ENCODE data around the gene SASH1. TPM values are rescaled to one million over a fixed set of nuclear protein-coding genes. Genes with fewer than 3 reads are reported as not detected.

Gene SASH1
- total RNA-seq, 1 experiment from 2014 or later: 33.2 TPM

DNA sequence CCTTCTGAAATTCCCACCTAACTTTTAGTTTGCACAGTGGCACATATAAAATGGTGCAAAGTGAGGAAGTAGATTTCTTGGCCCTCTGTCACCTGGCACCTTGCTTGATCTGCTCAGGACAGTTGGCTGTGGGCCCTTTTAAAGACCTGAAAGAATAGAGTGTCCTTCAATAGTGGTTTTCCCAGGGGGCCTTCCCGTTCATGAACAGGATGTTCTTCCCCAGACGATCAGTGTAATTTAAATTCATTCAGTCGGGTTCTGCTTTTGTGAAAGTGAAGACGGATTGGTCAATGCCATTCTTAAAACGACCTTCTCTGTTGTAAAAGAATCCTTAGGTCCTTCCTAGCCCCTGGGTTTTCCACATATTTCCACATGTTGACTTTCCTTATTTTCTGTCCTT lies 178.5 kb downstream of the SASH1 start:
- Histone ChIP-seq H3K23me2 (ENCODE audit: insufficient read length, low read depth, low read length, poor library complexity, severe bottlenecking) (no peaks in the 10 kb centered on the region), H2AK5ac (ENCODE audit: insufficient read length, low read length) (no peak overlapping the region), H4K8ac (replicated peaks; ENCODE audit: insufficient read length, low read depth, low read length) (no peak overlapping the region), H3K18ac (ENCODE audit: insufficient read length, low read depth, low read length) (no peak overlapping the region), H3K27me3 (ENCODE audit: insufficient read depth, low read length) (no peaks in the 10 kb centered on the region), H3K23ac (ENCODE audit: insufficient read length, low read depth, low read length) (no peak overlapping the region), H3K4ac (ENCODE audit: low read depth, low read length) (no peak overlapping the region), H2BK12ac (ENCODE audit: insufficient read length, low read depth, low read length) (no peak overlapping the region), H4K20me1 (ENCODE audit: control insufficient read depth, insufficient read depth, insufficient read length) (no peaks in the 10 kb centered on the region), H3K9ac (ENCODE audit: extremely low read depth, insufficient read length, low read length) (no peak overlapping the region), H3K9me3 (ENCODE audit: control insufficient read depth, low read depth, low read length) (no peaks in the 10 kb centered on the region), H3T11ph (ENCODE audit: low read length) (no peak overlapping the region), H3K56ac (ENCODE audit: insufficient read length, low read depth, low read length) (no peak overlapping the region), H4K5ac (ENCODE audit: insufficient read length, low read depth, low read length) (no peak overlapping the region), H2BK15ac (ENCODE audit: low read depth, low read length) (no peak overlapping the region), H2BK120ac (ENCODE audit: low read depth, low read length, poor library complexity, severe bottlenecking) (no peak overlapping the region), H2AFZ (ENCODE audit: low read length) (no peak overlapping the region), H4K91ac (ENCODE audit: insufficient read length, low read depth, low read length) (no peak overlapping the region), H2BK20ac (ENCODE audit: low read depth, low read length, poor library complexity, severe bottlenecking) (no peak overlapping the region), H3K79me1 (ENCODE audit: insufficient read depth, low read depth, low read length, poor library complexity, severe bottlenecking) (no peaks in the 10 kb centered on the region), H2BK5ac (ENCODE audit: insufficient read length, low read length) (no peak overlapping the region), H3K4me1 (ENCODE audit: insufficient read depth, low read length) (peaks cover 8% of the 10 kb centered on the region; the same call in 1 of the 2 replicates), H3K14ac (ENCODE audit: insufficient read depth, low read length) (no peak overlapping the region), H3K79me2 (ENCODE audit: insufficient read depth, low read length) (no peaks in the 10 kb centered on the region), H3K27ac (ENCODE audit: insufficient read length, low read depth, low read length) (no peak overlapping the region), H3K4me2 (ENCODE audit: insufficient read depth, insufficient read length, low read length) (no peak overlapping the region)
- TF ChIP-seq, protein P1, sequence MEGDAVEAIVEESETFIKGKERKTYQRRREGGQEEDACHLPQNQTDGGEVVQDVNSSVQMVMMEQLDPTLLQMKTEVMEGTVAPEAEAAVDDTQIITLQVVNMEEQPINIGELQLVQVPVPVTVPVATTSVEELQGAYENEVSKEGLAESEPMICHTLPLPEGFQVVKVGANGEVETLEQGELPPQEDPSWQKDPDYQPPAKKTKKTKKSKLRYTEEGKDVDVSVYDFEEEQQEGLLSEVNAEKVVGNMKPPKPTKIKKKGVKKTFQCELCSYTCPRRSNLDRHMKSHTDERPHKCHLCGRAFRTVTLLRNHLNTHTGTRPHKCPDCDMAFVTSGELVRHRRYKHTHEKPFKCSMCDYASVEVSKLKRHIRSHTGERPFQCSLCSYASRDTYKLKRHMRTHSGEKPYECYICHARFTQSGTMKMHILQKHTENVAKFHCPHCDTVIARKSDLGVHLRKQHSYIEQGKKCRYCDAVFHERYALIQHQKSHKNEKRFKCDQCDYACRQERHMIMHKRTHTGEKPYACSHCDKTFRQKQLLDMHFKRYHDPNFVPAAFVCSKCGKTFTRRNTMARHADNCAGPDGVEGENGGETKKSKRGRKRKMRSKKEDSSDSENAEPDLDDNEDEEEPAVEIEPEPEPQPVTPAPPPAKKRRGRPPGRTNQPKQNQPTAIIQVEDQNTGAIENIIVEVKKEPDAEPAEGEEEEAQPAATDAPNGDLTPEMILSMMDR (conservative IDR thresholded peaks at IDR 0.05): no peak
- whole genome bisulfite sequencing (ENCODE audit: extremely low coverage, insufficient read length, low lambda C conversion rate): no CpG with 5 or more reads among the region's 5 CpGs
- no peak overlapping the region for H3K4me3 Mint-ChIP-seq
- H3K27me3 Mint-ChIP-seq (ENCODE audit: low read depth): no peaks in the 10 kb centered on the region
- peak overlapping the region in 2 of 3 experiments; percentile 9 to 19; a peak in 2 of 7 replicates for H3K27ac Mint-ChIP-seq
- DNase-seq: no peak
- H3K9me3 Mint-ChIP-seq: no peaks in the 10 kb centered on the region
- peaks cover 40 to 59% of the 10 kb centered on the region in 2 experiments for H3K4me1 Mint-ChIP-seq
- H3K36me3 Mint-ChIP-seq (ENCODE audit: insufficient read depth in 1 of 3, low read depth in 3 of 3): peaks cover 26 to 47% (median 42%) of the 10 kb centered on the region in 3 experiments; a peak in 6 of 7 replicates
